Thymus (tissue), 11 donors: Measurements from ENCODE around the gene SH3PXD2A. TPM values are rescaled to one million over a fixed set of nuclear protein-coding genes. Genes with fewer than 3 reads are reported as not detected.

Source experiments
- DNase-seq, 9 donors: peaks; one replicate each; pipeline ENCODE4 v3.0.0-alpha.2; 2013; ENCODE audit warnings: low spot score in 9 of 9, low read depth in 6 of 9, missing footprints in 1 of 9
- H3K27ac ChIP-seq, 2 donors: one replicate each; pipeline ENCODE4 v1.5.1; 2013; ENCODE audit warnings: control low read depth in 1 of 2, low read depth in 1 of 2, low read length in 1 of 2, mild to moderate bottlenecking in 1 of 2, moderate library complexity in 1 of 2
- H3K27me3 ChIP-seq, 2 donors: one replicate each; pipeline ENCODE4 v1.5.1; 2013; ENCODE audit warnings: low read length in 1 of 2; ENCODE audit not compliant: control insufficient read depth in 2 of 2, insufficient read depth in 1 of 2
- H3K36me3 ChIP-seq, 2 donors: one replicate each; pipeline ENCODE4 v1.5.1; 2013; ENCODE audit warnings: low read length in 1 of 2, mild to moderate bottlenecking in 1 of 2, moderate library complexity in 1 of 2; ENCODE audit not compliant: control insufficient read depth in 2 of 2, insufficient read depth in 2 of 2
- H3K4me1 ChIP-seq, 2 donors: one replicate each; pipeline ENCODE4 v1.5.1; 2013; ENCODE audit warnings: low read length in 2 of 2; ENCODE audit not compliant: control insufficient read depth in 2 of 2, insufficient read depth in 2 of 2
- H3K4me3 ChIP-seq, 2 donors: one replicate each; pipeline ENCODE4 v1.5.1; 2013; ENCODE audit warnings: low read length in 2 of 2, control low read depth in 1 of 2, mild to moderate bottlenecking in 1 of 2
- H3K9me3 ChIP-seq, 2 donors: one replicate each; pipeline ENCODE4 v1.5.1; 2013; ENCODE audit warnings: low read length in 1 of 2, mild to moderate bottlenecking in 1 of 2; ENCODE audit not compliant: control insufficient read depth in 2 of 2, insufficient read depth in 1 of 2
- WGBS: extraction: QIAGEN DNeasy Blood & Tissue Kit; methylation state at CpG from one replicate; pipeline ENCODE4 v1.1.7; 2013; 5-methylcytosine and 5-hydroxymethylcytosine counted together
- polyA plus RNA-seq: library from polyadenylated mRNA; stranded (reverse); fragments of 200-250 nt; gene quantifications from one replicate; pipeline ENCODE4 v1.2.3, GENCODE V29; 2013
- total RNA-seq: library from RNA; stranded (reverse); fragments of 120-200 nt; gene quantifications from one replicate; pipeline ENCODE4 v1.2.4, GENCODE V29; 2013
- donor health status: healthy.

Gene SH3PXD2A
- total and polyA plus RNA-seq, 2 donors = 3.8 to 9.5 TPM

- H3K4me3 ChIP-seq = no peak overlapping the region
- no peaks in the 10 kb centered on the region for H3K36me3 ChIP-seq
- DNase-seq = no peak
- 85% methylated on average over 15 of the region's 15 CpGs for WGBS
- no peaks in the 10 kb centered on the region for H3K9me3 ChIP-seq
- no peak overlapping the region for H3K27ac ChIP-seq
- peaks cover 0 to 25% of the 10 kb centered on the region in 2 donors for H3K4me1 ChIP-seq
- H3K27me3 ChIP-seq = no peaks in the 10 kb centered on the region
Observed at GRCh38 chr10:103652599-103653281, 202.6 kb downstream of the SH3PXD2A start.

GRCh38 chr10:103651783-103652476 is 203.4 kb downstream of the SH3PXD2A start:
- Histone ChIP-seq H3K4me1 (peaks cover 0 to 33% of the 10 kb centered on the region in 2 donors), H3K27ac (no peak overlapping the region), H3K4me3 (no peak overlapping the region), H3K9me3 (no peaks in the 10 kb centered on the region), H3K27me3 (no peaks in the 10 kb centered on the region), H3K36me3 (no peaks in the 10 kb centered on the region)
- no peak for DNase-seq
- 96% methylated on average over 10 of the region's 10 CpGs for WGBS

- Histone ChIP-seq H3K4me1 (peaks cover 0 to 33% of the 10 kb centered on the region in 2 donors), H3K27ac (no peak overlapping the region), H3K36me3 (no peaks in the 10 kb centered on the region), H3K27me3 (no peaks in the 10 kb centered on the region), H3K9me3 (no peaks in the 10 kb centered on the region), H3K4me3 (no peak overlapping the region)
- WGBS = 100% methylated on average over 1 of the region's 1 CpG
- no peak for DNase-seq
Observed at GRCh38 chr10:103651333-103651732, 204.0 kb downstream of the SH3PXD2A start.

- Histone ChIP-seq H3K27ac (peak overlapping the region in 1 of 2 donors; percentile 11), H3K36me3 (no peaks in the 10 kb centered on the region), H3K9me3 (no peaks in the 10 kb centered on the region), H3K27me3 (no peaks in the 10 kb centered on the region), H3K4me1 (peaks cover 0 to 36% of the 10 kb centered on the region in 2 donors), H3K4me3 (no peak overlapping the region)
- no peak for DNase-seq
- WGBS = 86% methylated on average over 11 of the region's 11 CpGs
Observed at GRCh38 chr10:103649654-103650423, 205.5 kb downstream of the SH3PXD2A start.

- peak in 1 of 9 donors; percentile 4 for DNase-seq
- no peaks in the 10 kb centered on the region for H3K36me3 ChIP-seq
- peaks cover 0 to 36% of the 10 kb centered on the region in 2 donors for H3K4me1 ChIP-seq
- WGBS = 94% methylated on average over 18 of the region's 18 CpGs
- no peaks in the 10 kb centered on the region for H3K9me3 ChIP-seq
- no peaks in the 10 kb centered on the region for H3K27me3 ChIP-seq
- no peak overlapping the region for H3K4me3 ChIP-seq
- peak overlapping the region in 1 of 2 donors; percentile 66 for H3K27ac ChIP-seq
Observed at GRCh38 chr10:103648636-103649532, 206.5 kb downstream of the SH3PXD2A start.

GRCh38 chr10:103648251-103648635 is 207.1 kb downstream of the SH3PXD2A start:
- no peaks in the 10 kb centered on the region for H3K9me3 ChIP-seq
- peak in 1 of 9 donors; percentile 4 for DNase-seq
- WGBS = 86% methylated on average over 8 of the region's 8 CpGs
- H3K27me3 ChIP-seq = no peaks in the 10 kb centered on the region
- peaks cover 0 to 36% of the 10 kb centered on the region in 2 donors for H3K4me1 ChIP-seq
- H3K27ac ChIP-seq = peak overlapping the region in 1 of 2 donors; percentile 66
- no peaks in the 10 kb centered on the region for H3K36me3 ChIP-seq
- no peak overlapping the region for H3K4me3 ChIP-seq

- Histone ChIP-seq H3K9me3 (no peaks in the 10 kb centered on the region), H3K27me3 (no peaks in the 10 kb centered on the region), H3K4me1 (peaks cover 0 to 36% of the 10 kb centered on the region in 2 donors), H3K27ac (no peak overlapping the region), H3K4me3 (no peak overlapping the region), H3K36me3 (no peaks in the 10 kb centered on the region)
- WGBS = 98% methylated on average over 3 of the region's 3 CpGs
- DNase-seq = no peak
Observed at GRCh38 chr10:103646304-103646703, 209.1 kb downstream of the SH3PXD2A start.

- Histone ChIP-seq H3K36me3 (no peaks in the 10 kb centered on the region), H3K27me3 (no peaks in the 10 kb centered on the region), H3K9me3 (no peaks in the 10 kb centered on the region), H3K4me1 (peaks cover 0 to 34% of the 10 kb centered on the region in 2 donors), H3K27ac (no peak overlapping the region), H3K4me3 (no peak overlapping the region)
- WGBS = 50% methylated on average over 12 of the region's 12 CpGs
- peak in 1 of 9 donors; percentile 9 for DNase-seq
Observed at GRCh38 chr10:103645141-103646054, 210.0 kb downstream of the SH3PXD2A start.
